MCF 10A (cell line): ENCODE data around the gene CKM. TPM values are rescaled to one million over a fixed set of nuclear protein-coding genes. Genes with fewer than 3 reads are reported as not detected.
"Not testable (repeated sequence)": the region's sequence is repeated elsewhere in the genome, so short reads cannot be mapped to it uniquely, and the experiment has no call there.

ENCODE experiments used
- BruUV-seq: library from RNA; stranded (reverse); fragments of 400-500 nt; replicated peaks from 2 replicates; lab custom pipeline; 2021; lab: Mats Ljungman, UMichigan
- CTCF ChIA-PET: fragments of 300-600 bp; sonication (Branson Sonifier 250); formaldehyde crosslinking; extraction: SDS; loops from one replicate; lab custom pipeline; 2021; ENCODE audit warnings: antibody characterized with exemption, inconsistent platforms; lab: Yijun Ruan, JAX
- POLR2A ChIA-PET: fragments of 300-600, 350-650 bp; sonication (Branson Sonifier 250); formaldehyde crosslinking; extraction: SDS; loops from one replicate; lab custom pipeline; 2020; ENCODE audit warnings: antibody characterized with exemption, inconsistent platforms; lab: Yijun Ruan, JAX
- DNase-seq: peaks from one replicate; pipeline ENCODE4 v3.0.0-alpha.2; 2018; ENCODE audit not compliant: unreplicated experiment
- H3K27ac Mint-ChIP-seq: one replicate; pipeline ENCODE4 v1.8.0; 2022; ENCODE audit warnings: mild to moderate bottlenecking, low read depth, mixed read lengths; ENCODE audit not compliant: unreplicated experiment
- H3K27me3 Mint-ChIP-seq: one replicate; pipeline ENCODE4 v1.8.0; 2022; ENCODE audit warnings: mixed read lengths; ENCODE audit not compliant: insufficient read depth, unreplicated experiment
- H3K36me3 Mint-ChIP-seq: one replicate; pipeline ENCODE4 v1.8.0; 2022; ENCODE audit warnings: mild to moderate bottlenecking, moderate library complexity, mixed read lengths; ENCODE audit not compliant: insufficient read depth, unreplicated experiment
- H3K4me1 Mint-ChIP-seq: one replicate; pipeline ENCODE4 v1.8.0; 2022; ENCODE audit warnings: mixed read lengths; ENCODE audit not compliant: insufficient read depth, unreplicated experiment
- H3K4me3 Mint-ChIP-seq: one replicate; pipeline ENCODE4 v1.8.0; 2022; ENCODE audit warnings: mild to moderate bottlenecking, moderate library complexity, mixed read lengths; ENCODE audit not compliant: unreplicated experiment
- H3K9me3 Mint-ChIP-seq: one replicate; pipeline ENCODE4 v1.8.0; 2022; ENCODE audit warnings: mixed read lengths; ENCODE audit not compliant: unreplicated experiment
- CTCF ChIP-seq: fragments of 200-600 bp; IDR thresholded peaks from one replicate; pipeline ENCODE4 v1.8.0; 2022; ENCODE audit warnings: antibody characterized with exemption, mild to moderate bottlenecking; ENCODE audit not compliant: unreplicated experiment
- intact Hi-C: fragments of 100-400 bp; cut with micrococcal nuclease; formaldehyde crosslinking; loops from 2 replicates; pipeline ENCODE4 v1.14.1; 2022
- total RNA-seq: library from RNA; stranded (reverse); gene quantifications from 2 replicates; pipeline ENCODE4 v1.2.3, GENCODE V29; 2022

CKM gene
- total RNA-seq, 1 experiment from 2014 or later: not detected

DNA sequence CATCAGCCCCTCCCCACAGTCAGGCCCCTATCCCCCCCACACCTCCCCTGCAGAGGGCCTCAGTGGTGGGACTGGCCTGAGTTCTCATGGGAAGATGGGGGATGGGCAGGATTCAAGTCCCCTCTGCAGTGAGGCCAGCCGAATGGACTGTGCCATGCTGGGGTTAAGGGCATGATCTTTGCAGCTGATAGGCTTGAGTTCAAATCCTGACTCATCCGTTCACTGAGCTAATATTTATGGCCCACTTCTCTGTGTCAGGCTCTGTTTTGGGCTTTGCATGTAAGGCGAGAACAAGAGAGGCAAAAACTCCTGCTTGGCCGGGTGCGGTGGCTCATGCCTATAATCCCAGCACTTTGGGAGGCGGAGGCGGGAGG is 51.0 kb downstream of the CKM start:
- BruUV-seq: no TSS peak
- Mint-ChIP-seq H3K27me3 (no peaks in the 10 kb centered on the region), H3K9me3 (no peaks in the 10 kb centered on the region), H3K4me3 (no peak overlapping the region), H3K27ac (no peak overlapping the region), H3K36me3 (peaks cover 49% of the 10 kb centered on the region), H3K4me1 (no peaks in the 10 kb centered on the region)
- POLR2A ChIA-PET: no interaction called here
- DNase-seq: no peak
- CTCF ChIA-PET: interaction anchor here (0.6 to 1.1 kb wide), 4 partner anchors 9 to 501 kb away, joined by 3 to 4 read pairs (median 3); no protein-coding TSS in a partner anchor
- no peak for TF ChIP-seq CTCF
- intact Hi-C loops: no loop called here

DNA sequence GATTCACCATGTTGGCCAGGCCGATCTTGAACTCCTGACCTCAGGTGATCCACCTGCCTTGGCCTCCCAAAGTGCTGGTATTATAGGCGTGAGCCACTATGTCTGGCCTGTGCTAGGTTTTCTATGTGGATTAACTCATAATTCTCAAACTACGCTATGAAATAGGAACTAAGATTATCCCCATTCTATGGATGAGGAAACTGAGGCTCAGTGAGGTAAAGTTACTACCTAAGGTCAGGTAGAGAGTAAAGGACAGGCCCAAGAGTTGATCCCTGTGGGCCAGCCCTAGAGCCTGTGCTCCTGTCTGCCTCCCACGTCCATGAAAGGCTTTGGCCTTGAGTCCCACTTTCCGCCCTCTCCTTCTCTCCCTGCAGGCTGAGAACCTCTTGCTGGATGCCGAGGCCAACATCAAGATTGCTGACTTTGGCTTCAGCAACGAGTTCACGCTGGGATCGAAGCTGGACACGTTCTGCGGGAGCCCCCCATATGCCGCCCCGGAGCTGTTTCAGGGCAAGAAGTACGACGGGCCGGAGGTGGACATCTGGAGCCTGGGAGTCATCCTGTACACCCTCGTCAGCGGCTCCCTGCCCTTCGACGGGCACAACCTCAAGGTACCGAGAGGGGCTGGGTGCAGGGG is 51.5 kb downstream of the CKM start:
- intact Hi-C loops: no loop called here
- Mint-ChIP-seq H3K9me3 (no peaks in the 10 kb centered on the region), H3K36me3 (peaks cover 46% of the 10 kb centered on the region), H3K27me3 (no peaks in the 10 kb centered on the region), H3K4me1 (no peaks in the 10 kb centered on the region), H3K4me3 (no peak overlapping the region), H3K27ac (no peak overlapping the region)
- no peak for TF ChIP-seq CTCF
- no peak for DNase-seq
- POLR2A ChIA-PET: interaction anchor here (0.6 kb wide), 1 partner anchor 9 kb away, joined by 4 read pairs; no protein-coding TSS in a partner anchor
- CTCF ChIA-PET: interaction anchor here (0.6 to 1.1 kb wide), 2 partner anchors 8 to 500 kb away, joined by 3 read pairs; no protein-coding TSS in a partner anchor
- no TSS peak for BruUV-seq

- peaks cover 41% of the 10 kb centered on the region for H3K36me3 Mint-ChIP-seq
- ChIA-PET POLR2A (interaction anchor here (0.6 kb wide), 1 partner anchor 130 kb away, joined by 4 read pairs; no protein-coding TSS in a partner anchor), CTCF (interaction anchor here (0.7 kb wide), 1 partner anchor 13 kb away, joined by 3 read pairs; no protein-coding TSS in a partner anchor)
- BruUV-seq, H3K4me3 Mint-ChIP-seq, H3K27ac Mint-ChIP-seq, DNase-seq, H3K9me3 Mint-ChIP-seq, H3K27me3 Mint-ChIP-seq, intact Hi-C loops, H3K4me1 Mint-ChIP-seq: not testable (repeated sequence)
Measured at GRCh38 chr19:45269939-45270338, 52.7 kb downstream of the CKM start.

DNA sequence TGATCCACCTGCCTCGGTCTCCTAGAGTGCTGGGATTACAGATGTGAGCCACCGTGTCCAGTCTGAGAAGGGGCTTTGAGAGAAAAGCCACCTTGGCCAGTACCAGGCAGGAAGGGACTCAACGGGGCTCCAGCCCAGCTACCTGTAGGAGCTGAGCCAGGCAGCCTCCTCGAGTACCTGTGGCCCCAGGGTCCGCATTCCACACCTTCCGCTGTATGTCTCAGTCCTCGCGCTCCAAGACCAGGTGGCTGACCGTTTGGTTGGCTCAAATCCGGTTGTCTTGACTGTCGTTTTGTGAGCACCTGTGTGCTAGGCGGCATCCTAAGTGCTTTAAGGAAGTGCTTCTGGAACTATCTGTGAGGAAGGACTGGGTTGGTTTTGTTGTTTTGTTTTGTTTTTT is 55.4 kb downstream of the CKM start:
- no peak overlapping the region for H3K27ac Mint-ChIP-seq
- POLR2A ChIA-PET: no interaction called here

More for the DNA sequence above, 55.4 kb downstream of the CKM start:
- H3K9me3 Mint-ChIP-seq: no peaks in the 10 kb centered on the region
- no peak for TF ChIP-seq CTCF
- DNase-seq: no peak
- no TSS peak for BruUV-seq
- CTCF ChIA-PET: interaction anchor here (0.6 kb wide), 1 partner anchor 75 kb away, joined by 3 read pairs; no protein-coding TSS in a partner anchor
- H3K36me3 Mint-ChIP-seq: peaks cover 33% of the 10 kb centered on the region
- no peaks in the 10 kb centered on the region for H3K27me3 Mint-ChIP-seq
- intact Hi-C loops: no loop called here
- no peaks in the 10 kb centered on the region for H3K4me1 Mint-ChIP-seq
- H3K4me3 Mint-ChIP-seq: no peak overlapping the region
